Endothelial cell of umbilical vein (primary cell): Measurements from ENCODE around the gene MGAT5.

ENCODE experiments used
- CTCF ChIP-seq, 2 donors: IDR thresholded peaks; 1 replicate in 1 of 2; 2 replicates in 1 of 2; pipeline ENCODE4 v1.5.1; 2011; ENCODE audit warnings: low read length in 2 of 2, mild to moderate bottlenecking in 2 of 2, moderate library complexity in 2 of 2, control low read depth in 1 of 2, inconsistent platforms in 1 of 2, low read depth in 1 of 2; ENCODE audit not compliant: insufficient read depth in 1 of 2; ENCODE audit errors: extremely low read depth in 1 of 2
- EZH2 ChIP-seq: IDR thresholded peaks from 2 replicates; pipeline ENCODE4 v1.6.1; 2012; ENCODE audit warnings: borderline replicate concordance, low read depth, mild to moderate bottlenecking, moderate library complexity, low read length, inconsistent platforms; ENCODE audit not compliant: severe bottlenecking
- FOS ChIP-seq: IDR thresholded peaks from 2 replicates; pipeline ENCODE4 v1.6.1; 2011; ENCODE audit warnings: mild to moderate bottlenecking, low read length, moderate library complexity, borderline replicate concordance; ENCODE audit not compliant: insufficient read depth
- GATA2 ChIP-seq: IDR thresholded peaks from 2 replicates; pipeline ENCODE4 v1.7.0; 2011; ENCODE audit warnings: low read depth, mild to moderate bottlenecking, moderate library complexity, mixed read lengths, low read length; ENCODE audit not compliant: insufficient read length, insufficient read depth
- JUN ChIP-seq: IDR thresholded peaks from 2 replicates; pipeline ENCODE4 v1.6.1; 2011; ENCODE audit warnings: borderline replicate concordance, low read depth; ENCODE audit not compliant: insufficient read length, insufficient read depth
- MAX ChIP-seq: IDR thresholded peaks from 2 replicates; pipeline ENCODE4 v1.6.1; 2011; ENCODE audit not compliant: insufficient read depth, insufficient read length
- MYC ChIP-seq: IDR thresholded peaks from one replicate; pipeline ENCODE4 v1.6.1; 2011; ENCODE audit warnings: mild to moderate bottlenecking, low read depth, low read length
- POLR2A ChIP-seq: IDR thresholded peaks from 2 replicates; pipeline ENCODE4 v1.6.1; 2012; ENCODE audit warnings: low read depth, mild to moderate bottlenecking, control low read depth, low read length
- POLR2AphosphoS5 ChIP-seq: IDR thresholded peaks from 2 replicates; pipeline ENCODE4 v1.6.1; 2012; ENCODE audit warnings: low read depth, mild to moderate bottlenecking, control low read depth, low read length, moderate library complexity; ENCODE audit not compliant: insufficient read depth

- TF ChIP-seq CTCF (IDR thresholded peaks at IDR 0.05; ENCODE audit: extremely low read depth in 1 of 2, insufficient read depth in 1 of 2, low read depth in 1 of 2, low read length in 2 of 2) (no peak), JUN (no peak), POLR2AphosphoS5 (no peak), POLR2A (no peak), EZH2 (no peak), MAX (no peak), MYC (no peak), FOS (no peak), GATA2 (no peak)
Observed at GRCh38 chr2:134498654-134499053, 244.8 kb downstream of the MGAT5 start.
